Kidney (tissue), 14 donors: ENCODE data around the gene MEI1. TPM values are rescaled to one million over a fixed set of nuclear protein-coding genes. Genes with fewer than 3 reads are reported as not detected.

Experiments
- DNase-seq, 5 donors: peaks; one replicate each; pipeline ENCODE4 v3.0.0-alpha.2; 2013 to 2020
- FAIRE-seq: peaks from 2 replicates; lab custom pipeline; 2012; peaks lifted over from hg19 to GRCh38; lab: Jason Lieb, UNC
- H3K27ac ChIP-seq, 2 donors: one replicate each; pipeline ENCODE4 v1.7.0; 2013; ENCODE audit warnings: low read depth in 2 of 2, low read length in 2 of 2, inconsistent platforms in 1 of 2
- H3K27me3 ChIP-seq: one replicate; pipeline ENCODE4 v1.7.1; 2013; ENCODE audit warnings: low read length, inconsistent platforms; ENCODE audit not compliant: control insufficient read depth, insufficient read depth
- H3K36me3 ChIP-seq, 3 donors: one replicate each; pipeline versions ENCODE4 v1.7.0 to v1.7.1; 2013; ENCODE audit warnings: low read length in 3 of 3, control low read depth in 1 of 3, inconsistent platforms in 1 of 3; ENCODE audit not compliant: insufficient read depth in 3 of 3, control insufficient read depth in 2 of 3
- H3K4me1 ChIP-seq, 3 donors: one replicate each; pipeline versions ENCODE4 v1.7.0 to v1.7.1; 2013; ENCODE audit warnings: low read length in 3 of 3, inconsistent platforms in 1 of 3, low read depth in 1 of 3; ENCODE audit not compliant: control insufficient read depth in 2 of 3, insufficient read depth in 2 of 3
- H3K4me3 ChIP-seq, 3 donors: one replicate each; pipeline versions ENCODE4 v1.7.0 to v1.8.1; 2013; ENCODE audit warnings: low read length in 3 of 3, control low read depth in 1 of 3, inconsistent platforms in 1 of 3
- H3K9ac ChIP-seq, 3 donors: one replicate each; pipeline versions ENCODE4 v1.7.0 to v1.7.1; 2013; ENCODE audit warnings: low read length in 3 of 3, control low read depth in 1 of 3, inconsistent platforms in 1 of 3
- H3K9me3 ChIP-seq, 3 donors: one replicate each; pipeline versions ENCODE4 v1.7.0 to v1.7.1; 2013; ENCODE audit warnings: low read length in 3 of 3, control low read depth in 1 of 3, inconsistent platforms in 1 of 3; ENCODE audit not compliant: control insufficient read depth in 2 of 3, insufficient read depth in 1 of 3
- intact Hi-C: fragments of 100-400 bp; cut with DNase I; formaldehyde crosslinking; loops from one replicate; pipeline ENCODE4 v1.11.1; 2022
- polyA plus RNA-seq: library from polyadenylated mRNA; stranded (reverse); fragments of 350-450 nt; fragmentation: Illumina TruSeq; extraction: RNeasy Lipid Tissue Mini Kit (QIAGEN cat#74804); gene quantifications from one replicate; pipeline ENCODE4 v1.2.3, GENCODE V29; 2014; ENCODE audit warnings: low read depth, low replicate concordance; ENCODE audit not compliant: insufficient read depth
- total RNA-seq: library from RNA; stranded (reverse); fragmentation: NEBNext Ultra II Directional; extraction: Animal tissue kit (Norgen Biotek cat#: 25700); gene quantifications from one replicate; pipeline ENCODE4 v1.2.1, GENCODE V29; 2021
- TF ChIP-seq, protein P1 (sequence below): IDR thresholded peaks from 3 replicates; pipeline ENCODE4 v1.5.1; 2012; ENCODE audit warnings: mild to moderate bottlenecking, moderate library complexity, borderline replicate concordance; ENCODE audit not compliant: insufficient read depth; ENCODE audit errors: extremely low read depth
- donor health status: control.
- donor health status: control.
- donor health status: control.
- donor health status: control.
- donor health status: control.
- donor health status: DM: yes; HTN: yes; CAD: no.
- donor health status: Normal renal cell carcinoma (clear cell type).

The MEI1 gene
- total and polyA plus RNA-seq, 2 donors from 2014 or later = 2.4 to 14.6 TPM

GRCh38 chr22:41812805-41813545 is 113.7 kb downstream of the MEI1 start:
- TF ChIP-seq, protein P1, sequence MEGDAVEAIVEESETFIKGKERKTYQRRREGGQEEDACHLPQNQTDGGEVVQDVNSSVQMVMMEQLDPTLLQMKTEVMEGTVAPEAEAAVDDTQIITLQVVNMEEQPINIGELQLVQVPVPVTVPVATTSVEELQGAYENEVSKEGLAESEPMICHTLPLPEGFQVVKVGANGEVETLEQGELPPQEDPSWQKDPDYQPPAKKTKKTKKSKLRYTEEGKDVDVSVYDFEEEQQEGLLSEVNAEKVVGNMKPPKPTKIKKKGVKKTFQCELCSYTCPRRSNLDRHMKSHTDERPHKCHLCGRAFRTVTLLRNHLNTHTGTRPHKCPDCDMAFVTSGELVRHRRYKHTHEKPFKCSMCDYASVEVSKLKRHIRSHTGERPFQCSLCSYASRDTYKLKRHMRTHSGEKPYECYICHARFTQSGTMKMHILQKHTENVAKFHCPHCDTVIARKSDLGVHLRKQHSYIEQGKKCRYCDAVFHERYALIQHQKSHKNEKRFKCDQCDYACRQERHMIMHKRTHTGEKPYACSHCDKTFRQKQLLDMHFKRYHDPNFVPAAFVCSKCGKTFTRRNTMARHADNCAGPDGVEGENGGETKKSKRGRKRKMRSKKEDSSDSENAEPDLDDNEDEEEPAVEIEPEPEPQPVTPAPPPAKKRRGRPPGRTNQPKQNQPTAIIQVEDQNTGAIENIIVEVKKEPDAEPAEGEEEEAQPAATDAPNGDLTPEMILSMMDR = no peak
- H3K27me3 ChIP-seq = no peaks in the 10 kb centered on the region
- no peaks in the 10 kb centered on the region for H3K4me1 ChIP-seq
- FAIRE-seq = no peak
- H3K36me3 ChIP-seq = peaks cover 0 to 10% (median 6%) of the 10 kb centered on the region in 3 donors
- no peak overlapping the region for H3K27ac ChIP-seq
- intact Hi-C loops = no loop called here
- H3K9me3 ChIP-seq = no peaks in the 10 kb centered on the region
- no peak for DNase-seq
- no peak overlapping the region for H3K9ac ChIP-seq
- no peak overlapping the region for H3K4me3 ChIP-seq

- TF ChIP-seq, protein P1 = no peak
- no peak for FAIRE-seq
- intact Hi-C loops = no loop called here
Measured at GRCh38 chr22:41813726-41814410, 114.6 kb downstream of the MEI1 start.

GRCh38 chr22:41815716-41816115 is 116.4 kb downstream of the MEI1 start:
- H3K4me3 ChIP-seq = no peak overlapping the region
- H3K4me1 ChIP-seq = no peaks in the 10 kb centered on the region
- H3K9me3 ChIP-seq = no peaks in the 10 kb centered on the region
- intact Hi-C loops = no loop called here
- H3K27ac ChIP-seq = no peak overlapping the region
- FAIRE-seq (no peak), DNase-seq (no peak)
- TF ChIP-seq, protein P1 = no peak
- H3K9ac ChIP-seq = no peak overlapping the region
- peaks cover 0 to 10% (median 6%) of the 10 kb centered on the region in 3 donors for H3K36me3 ChIP-seq
- no peaks in the 10 kb centered on the region for H3K27me3 ChIP-seq

More at GRCh38 chr22:41813726-41814410, 114.6 kb downstream of the MEI1 start:
- Histone ChIP-seq H3K4me3 (no peak overlapping the region), H3K9me3 (no peaks in the 10 kb centered on the region), H3K27me3 (no peaks in the 10 kb centered on the region), H3K4me1 (no peaks in the 10 kb centered on the region), H3K36me3 (peaks cover 0 to 10% (median 6%) of the 10 kb centered on the region in 3 donors), H3K27ac (no peak overlapping the region), H3K9ac (no peak overlapping the region)
- DNase-seq = no peak
